Superior temporal gyrus (tissue), 1 donor: Measurements from ENCODE around the gene GALNT7.
A peak's percentile ranks its signal among the peaks of the same experiment; 100 is the strongest.

ENCODE experiments used
- DNase-seq: peaks from one replicate; pipeline ENCODE4 v3.0.0-alpha.2; 2016; ENCODE audit errors: extremely low spot score

Gene GALNT7

GRCh38 chr4:173293663-173294062 is 125.1 kb downstream of the GALNT7 start:
- DNase-seq, result no peak

GRCh38 chr4:173294444-173294843 is 125.8 kb downstream of the GALNT7 start:
- DNase-seq, result no peak

- DNase-seq, result peak; percentile 83
Observed at GRCh38 chr4:173301518-173302201, 133.0 kb downstream of the GALNT7 start.

- DNase-seq, result no peak
Observed at GRCh38 chr4:173307778-173308177, 139.2 kb downstream of the GALNT7 start.

GRCh38 chr4:173311368-173311767 is 142.8 kb downstream of the GALNT7 start:
- no peak for DNase-seq

- no peak for DNase-seq
Observed at GRCh38 chr4:173314715-173315114, 146.1 kb downstream of the GALNT7 start.

GRCh38 chr4:173316060-173316459 is 147.4 kb downstream of the GALNT7 start:
- DNase-seq, result no peak

GRCh38 chr4:173317004-173317403 is 148.4 kb downstream of the GALNT7 start:
- no peak for DNase-seq

- DNase-seq, result no peak
Observed at GRCh38 chr4:173318240-173318639, 149.6 kb downstream of the GALNT7 start.

GRCh38 chr4:173318648-173319211 is 150.1 kb downstream of the GALNT7 start:
- DNase-seq, result peak; percentile 85

- DNase-seq, result peak; percentile 57
Observed at GRCh38 chr4:173319696-173320095, 151.1 kb downstream of the GALNT7 start.

- no peak for DNase-seq
Observed at GRCh38 chr4:173325007-173325736, 156.6 kb downstream of the GALNT7 start.

GRCh38 chr4:173328236-173328901 is 159.8 kb downstream of the GALNT7 start:
- DNase-seq, result no peak

GRCh38 chr4:173330590-173330989 is 162.0 kb downstream of the GALNT7 start:
- DNase-seq, result no peak

- DNase-seq, result no peak
Observed at GRCh38 chr4:173332021-173332487, 163.4 kb downstream of the GALNT7 start.

- peak; percentile 45 for DNase-seq
Observed at GRCh38 chr4:173332963-173333657, 164.5 kb downstream of the GALNT7 start.

- DNase-seq, result no peak
Observed at GRCh38 chr4:173333658-173334084, 165.1 kb downstream of the GALNT7 start.

GRCh38 chr4:173334085-173334890 is 165.7 kb downstream of the GALNT7 start, which contains the start of gene HMGB2:
HMGB2 (minus strand) TSS chr4:173334358; CDS start chr4:173333649, 709 bp downstream.
- peak; percentile 100 for DNase-seq

- peak; percentile 47 for DNase-seq
Observed at GRCh38 chr4:173334891-173335752, 166.5 kb downstream of the GALNT7 start.

- no peak for DNase-seq
Observed at GRCh38 chr4:173337463-173337862, 168.9 kb downstream of the GALNT7 start.
